VCaP (cell line): Measurements from ENCODE around the gene XPA.

Experiments
- H3K27ac ChIP-seq: fragments of 450-650 bp; 2 replicates; pipeline ENCODE4 v1.5.1; 2017
- TF ChIP-seq, protein P1 (sequence below): fragments of 450-650 bp; conservative IDR thresholded peaks from 2 replicates; pipeline ENCODE4 v1.5.1; 2017; ENCODE audit warnings: mild to moderate bottlenecking, moderate library complexity

Gene XPA

GRCh38 chr9:97682242-97682641 lies 14.9 kb downstream of the XPA start:
- H3K27ac ChIP-seq, result no peak overlapping the region
- TF ChIP-seq, protein P1, sequence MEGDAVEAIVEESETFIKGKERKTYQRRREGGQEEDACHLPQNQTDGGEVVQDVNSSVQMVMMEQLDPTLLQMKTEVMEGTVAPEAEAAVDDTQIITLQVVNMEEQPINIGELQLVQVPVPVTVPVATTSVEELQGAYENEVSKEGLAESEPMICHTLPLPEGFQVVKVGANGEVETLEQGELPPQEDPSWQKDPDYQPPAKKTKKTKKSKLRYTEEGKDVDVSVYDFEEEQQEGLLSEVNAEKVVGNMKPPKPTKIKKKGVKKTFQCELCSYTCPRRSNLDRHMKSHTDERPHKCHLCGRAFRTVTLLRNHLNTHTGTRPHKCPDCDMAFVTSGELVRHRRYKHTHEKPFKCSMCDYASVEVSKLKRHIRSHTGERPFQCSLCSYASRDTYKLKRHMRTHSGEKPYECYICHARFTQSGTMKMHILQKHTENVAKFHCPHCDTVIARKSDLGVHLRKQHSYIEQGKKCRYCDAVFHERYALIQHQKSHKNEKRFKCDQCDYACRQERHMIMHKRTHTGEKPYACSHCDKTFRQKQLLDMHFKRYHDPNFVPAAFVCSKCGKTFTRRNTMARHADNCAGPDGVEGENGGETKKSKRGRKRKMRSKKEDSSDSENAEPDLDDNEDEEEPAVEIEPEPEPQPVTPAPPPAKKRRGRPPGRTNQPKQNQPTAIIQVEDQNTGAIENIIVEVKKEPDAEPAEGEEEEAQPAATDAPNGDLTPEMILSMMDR, result no peak

- TF ChIP-seq, protein P1, result no peak
Measured at GRCh38 chr9:97675655-97676054, 21.5 kb downstream of the XPA start.

DNA sequence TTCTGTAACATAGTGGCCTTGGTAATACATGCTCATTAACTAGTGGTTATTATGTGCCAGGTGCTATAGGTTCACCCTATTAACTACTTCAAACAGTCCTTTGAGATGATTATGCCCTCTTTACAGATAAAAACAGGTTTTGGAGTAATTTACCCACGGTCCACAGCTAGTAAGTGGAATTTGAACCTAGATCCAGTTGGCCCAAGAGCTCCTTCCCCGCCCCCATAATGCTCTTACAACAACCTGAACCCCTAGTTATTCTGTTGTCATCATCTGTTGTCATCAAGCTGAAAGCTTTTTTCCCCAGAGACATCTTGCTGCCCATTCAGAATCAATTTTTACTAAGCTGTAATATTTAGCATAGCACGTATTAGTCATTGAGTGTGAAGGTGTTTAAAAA lies 23.2 kb downstream of the XPA start:
- H3K27ac ChIP-seq, result no peak overlapping the region
- TF ChIP-seq, protein P1, result no peak

More at GRCh38 chr9:97675655-97676054, 21.5 kb downstream of the XPA start:
- no peak overlapping the region for H3K27ac ChIP-seq

DNA sequence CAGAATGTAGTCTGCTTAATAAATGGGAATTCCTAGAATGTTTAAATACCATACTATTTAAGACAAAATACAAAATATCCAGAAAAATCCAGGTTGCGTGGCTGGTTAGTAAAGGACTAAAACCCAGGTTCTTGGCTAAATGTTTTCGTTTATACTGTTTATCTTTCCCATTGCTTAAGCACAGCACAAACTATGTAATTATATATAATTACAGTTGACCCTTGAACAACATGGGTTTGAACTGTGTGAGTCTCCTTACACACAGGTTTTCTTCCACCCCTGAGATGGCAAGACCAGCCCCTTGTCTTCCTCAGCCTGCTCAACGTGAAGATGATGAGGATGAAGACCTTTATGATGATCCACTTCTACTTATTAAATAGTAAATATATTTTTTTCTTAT lies 24.7 kb downstream of the XPA start:
- TF ChIP-seq, protein P1, result no peak

GRCh38 chr9:97670586-97670985 lies 26.6 kb downstream of the XPA start:
- TF ChIP-seq, protein P1, result no peak

More for the DNA sequence above, 24.7 kb downstream of the XPA start:
- H3K27ac ChIP-seq, result no peak overlapping the region

GRCh38 chr9:97668485-97668884 lies 28.7 kb downstream of the XPA start:
- TF ChIP-seq, protein P1, result no peak
- no peak overlapping the region for H3K27ac ChIP-seq

More at GRCh38 chr9:97670586-97670985, 26.6 kb downstream of the XPA start:
- H3K27ac ChIP-seq, result no peak overlapping the region

- no peak overlapping the region for H3K27ac ChIP-seq
- TF ChIP-seq, protein P1, result no peak
Measured at GRCh38 chr9:97666907-97667686, 30.0 kb downstream of the XPA start.
